ENCODE measurements around the gene TTYH3. TPM values are rescaled to one million over a fixed set of nuclear protein-coding genes. Genes with fewer than 3 reads are reported as not detected.

TTYH3 gene, protein sequence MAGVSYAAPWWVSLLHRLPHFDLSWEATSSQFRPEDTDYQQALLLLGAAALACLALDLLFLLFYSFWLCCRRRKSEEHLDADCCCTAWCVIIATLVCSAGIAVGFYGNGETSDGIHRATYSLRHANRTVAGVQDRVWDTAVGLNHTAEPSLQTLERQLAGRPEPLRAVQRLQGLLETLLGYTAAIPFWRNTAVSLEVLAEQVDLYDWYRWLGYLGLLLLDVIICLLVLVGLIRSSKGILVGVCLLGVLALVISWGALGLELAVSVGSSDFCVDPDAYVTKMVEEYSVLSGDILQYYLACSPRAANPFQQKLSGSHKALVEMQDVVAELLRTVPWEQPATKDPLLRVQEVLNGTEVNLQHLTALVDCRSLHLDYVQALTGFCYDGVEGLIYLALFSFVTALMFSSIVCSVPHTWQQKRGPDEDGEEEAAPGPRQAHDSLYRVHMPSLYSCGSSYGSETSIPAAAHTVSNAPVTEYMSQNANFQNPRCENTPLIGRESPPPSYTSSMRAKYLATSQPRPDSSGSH
- 37.3 and 76.9 TPM in 2 replicates for total RNA-seq

DNA sequence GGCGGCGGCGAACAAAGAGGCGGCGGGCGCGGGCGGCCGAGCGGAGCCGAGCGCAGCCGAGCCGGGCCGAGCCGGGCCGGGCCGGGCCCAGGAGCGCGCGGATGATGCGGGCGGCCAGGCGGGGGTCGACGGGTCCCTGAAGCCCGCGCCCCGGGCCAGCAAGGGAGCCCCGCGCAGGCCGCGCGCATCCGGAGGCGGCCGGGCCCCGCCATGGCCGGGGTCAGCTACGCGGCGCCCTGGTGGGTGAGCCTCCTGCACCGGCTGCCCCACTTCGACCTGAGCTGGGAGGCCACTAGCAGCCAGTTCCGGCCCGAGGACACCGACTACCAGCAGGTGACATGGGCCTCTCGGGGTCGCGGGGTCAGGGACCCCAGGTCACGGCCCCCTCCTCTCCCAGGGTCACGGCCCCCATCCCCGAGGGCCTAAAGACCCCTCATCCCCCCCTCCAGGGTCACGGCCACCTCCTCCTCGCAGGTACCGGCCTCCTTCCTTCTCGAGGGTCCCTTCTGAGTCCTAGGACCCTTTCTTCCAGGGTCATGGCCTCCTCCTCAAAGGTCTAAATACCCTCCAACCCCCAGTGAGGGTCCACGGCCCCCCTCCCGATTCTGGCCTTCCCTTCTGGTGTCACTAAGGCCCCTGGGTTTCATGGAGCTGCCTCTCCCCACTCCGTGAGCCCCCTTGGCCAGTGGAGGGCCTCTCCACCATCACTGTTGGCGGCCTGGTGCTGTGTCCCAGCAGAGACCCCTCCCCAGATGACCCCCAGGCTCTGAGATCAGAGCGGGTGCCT lies at the start of gene TTYH3:
Gene TTYH3 (plus strand): TSS at position 41 of the 787 bp plus-strand sequence. CDS start 170 bp downstream, at position 211.

DNA sequence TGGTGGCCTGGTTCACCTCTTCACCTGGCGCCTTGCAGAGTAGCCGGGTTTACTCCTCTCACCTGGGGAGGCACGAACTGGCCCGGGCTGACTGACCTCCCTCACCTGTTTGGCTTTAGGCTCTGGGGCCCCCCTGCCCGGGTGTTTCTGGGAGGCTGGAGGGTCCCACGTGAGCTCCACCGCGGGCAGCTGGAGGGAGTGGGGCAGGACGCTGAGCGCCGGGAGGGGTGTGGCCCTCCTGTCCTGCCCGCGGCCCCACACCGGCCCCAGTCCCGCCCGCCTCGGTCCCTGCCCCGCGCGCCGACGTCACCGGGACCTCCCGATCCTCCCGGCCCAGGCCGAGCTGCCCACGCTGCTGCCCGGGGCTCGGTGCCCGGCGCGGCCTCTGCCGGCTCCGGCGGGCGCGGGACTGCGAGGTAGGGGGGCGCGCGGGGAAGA lies 56.1 kb downstream of the TTYH3 start, which contains the start of gene AMZ1:
Gene AMZ1 (plus strand): TSS at position 322 of the 438 bp plus-strand sequence. CDS start 12,250 bp downstream, outside the sequence.

Other genes starting within 250 kb of the TTYH3 start
- gene CHST12, start 228.4 kb upstream of the TTYH3 start, total RNA-seq: 11.3 and 13.1 TPM in 2 replicates
- gene GRIFIN, start 155.6 kb upstream of the TTYH3 start, total RNA-seq: not detected in 2 replicates
- gene LFNG, start 112.2 kb upstream of the TTYH3 start, total RNA-seq: 1.6 and 19.7 TPM in 2 replicates
- gene BRAT1, start 76.5 kb upstream of the TTYH3 start, total RNA-seq: 22.8 and 31.8 TPM in 2 replicates
- 9.6 and 12.9 TPM in 2 replicates for gene IQCE, start 73.0 kb upstream of the TTYH3 start, total RNA-seq
- 0.50 and 1.2 TPM in 2 replicates for gene AMZ1, start 56.2 kb downstream of the TTYH3 start, total RNA-seq
- gene GNA12, start 212.3 kb downstream of the TTYH3 start, total RNA-seq: 44.1 and 54.0 TPM in 2 replicates